Suprapubic skin (tissue), 4 donors: ENCODE measurements around the gene RASAL3. TPM values are rescaled to one million over a fixed set of nuclear protein-coding genes. Genes with fewer than 3 reads are reported as not detected.
A peak's percentile ranks its signal among the peaks of the same experiment; 100 is the strongest.

Experiments used
- DNase-seq, 2 donors: peaks; one replicate each; pipeline ENCODE4 v3.0.0-alpha.2; 2019; ENCODE audit warnings: low spot score in 2 of 2
- H3K27ac ChIP-seq: fragments of 200-600 bp; sonication (generic); one replicate; pipeline ENCODE4 v1.5.1; 2019
- H3K27me3 ChIP-seq: fragments of 200-600 bp; sonication (generic); one replicate; pipeline ENCODE4 v1.5.1; 2019
- H3K36me3 ChIP-seq: fragments of 200-600 bp; sonication (generic); one replicate; pipeline ENCODE4 v1.5.1; 2019
- H3K4me1 ChIP-seq: fragments of 200-600 bp; sonication (generic); one replicate; pipeline ENCODE4 v1.5.1; 2019
- H3K4me3 ChIP-seq: fragments of 200-600 bp; sonication (generic); one replicate; pipeline ENCODE4 v1.5.1; 2019; ENCODE audit warnings: mild to moderate bottlenecking
- H3K9me3 ChIP-seq: fragments of 200-600 bp; sonication (generic); one replicate; pipeline ENCODE4 v1.5.1; 2019
- EP300 ChIP-seq: sonication (generic); formaldehyde crosslinking; IDR thresholded peaks from one replicate; pipeline ENCODE4 v1.6.1; 2017; ENCODE audit warnings: antibody characterized with exemption
- POLR2A ChIP-seq, 2 donors: fragments of 450-650 bp; IDR thresholded peaks; one replicate each; pipeline ENCODE4 v1.6.1; 2017; ENCODE audit warnings: antibody characterized with exemption in 2 of 2, mild to moderate bottlenecking in 2 of 2, moderate library complexity in 2 of 2
- POLR2AphosphoS5 ChIP-seq, 3 donors: sonication (generic); formaldehyde crosslinking; IDR thresholded peaks; one replicate each; pipeline ENCODE4 v1.6.1; 2017; ENCODE audit warnings: antibody characterized with exemption in 3 of 3
- WGBS: methylation state at CpG from one replicate; pipeline ENCODE4 v1.1.5; 2018; 5-methylcytosine and 5-hydroxymethylcytosine counted together
- total RNA-seq, 4 donors: library from RNA; depleted of rRNA; stranded (reverse); fragments of >200 nt; gene quantifications; one replicate each; pipeline ENCODE4 v1.1.0, GENCODE V29; 2016
- TF ChIP-seq, protein P1 (sequence below), 2 donors: fragments of 200-600 bp in 1 of 2; fragments of 450-650 bp in 1 of 2; sonication (generic) in 1 of 2; IDR thresholded peaks; one replicate each; pipeline ENCODE4 v1.5.1; 2016 to 2019; ENCODE audit warnings: antibody characterized with exemption in 2 of 2, mild to moderate bottlenecking in 1 of 2, moderate library complexity in 1 of 2

Gene RASAL3
- total RNA-seq, 4 donors from 2014 or later: 0.70 to 2.4 (median 1.0) TPM

GRCh38 chr19:15437355-15438123, 26.8 kb downstream of the RASAL3 start:
- Histone ChIP-seq H3K4me1 (peaks cover 7% of the 10 kb centered on the region), H3K27me3 (no peaks in the 10 kb centered on the region), H3K9me3 (no peaks in the 10 kb centered on the region), H3K36me3 (no peaks in the 10 kb centered on the region), H3K4me3 (no peak overlapping the region), H3K27ac (no peak overlapping the region)
- TF ChIP-seq POLR2AphosphoS5 (IDR thresholded peaks at IDR 0.05) (no peak), EP300 (no peak), POLR2A (IDR thresholded peaks at IDR 0.05) (no peak)
- TF ChIP-seq, protein P1, sequence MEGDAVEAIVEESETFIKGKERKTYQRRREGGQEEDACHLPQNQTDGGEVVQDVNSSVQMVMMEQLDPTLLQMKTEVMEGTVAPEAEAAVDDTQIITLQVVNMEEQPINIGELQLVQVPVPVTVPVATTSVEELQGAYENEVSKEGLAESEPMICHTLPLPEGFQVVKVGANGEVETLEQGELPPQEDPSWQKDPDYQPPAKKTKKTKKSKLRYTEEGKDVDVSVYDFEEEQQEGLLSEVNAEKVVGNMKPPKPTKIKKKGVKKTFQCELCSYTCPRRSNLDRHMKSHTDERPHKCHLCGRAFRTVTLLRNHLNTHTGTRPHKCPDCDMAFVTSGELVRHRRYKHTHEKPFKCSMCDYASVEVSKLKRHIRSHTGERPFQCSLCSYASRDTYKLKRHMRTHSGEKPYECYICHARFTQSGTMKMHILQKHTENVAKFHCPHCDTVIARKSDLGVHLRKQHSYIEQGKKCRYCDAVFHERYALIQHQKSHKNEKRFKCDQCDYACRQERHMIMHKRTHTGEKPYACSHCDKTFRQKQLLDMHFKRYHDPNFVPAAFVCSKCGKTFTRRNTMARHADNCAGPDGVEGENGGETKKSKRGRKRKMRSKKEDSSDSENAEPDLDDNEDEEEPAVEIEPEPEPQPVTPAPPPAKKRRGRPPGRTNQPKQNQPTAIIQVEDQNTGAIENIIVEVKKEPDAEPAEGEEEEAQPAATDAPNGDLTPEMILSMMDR (IDR thresholded peaks at IDR 0.05): no peak
- WGBS: 74% methylated on average over 10 of the region's 10 CpGs
- peak in 1 of 2 donors; percentile 59 for DNase-seq

DNA sequence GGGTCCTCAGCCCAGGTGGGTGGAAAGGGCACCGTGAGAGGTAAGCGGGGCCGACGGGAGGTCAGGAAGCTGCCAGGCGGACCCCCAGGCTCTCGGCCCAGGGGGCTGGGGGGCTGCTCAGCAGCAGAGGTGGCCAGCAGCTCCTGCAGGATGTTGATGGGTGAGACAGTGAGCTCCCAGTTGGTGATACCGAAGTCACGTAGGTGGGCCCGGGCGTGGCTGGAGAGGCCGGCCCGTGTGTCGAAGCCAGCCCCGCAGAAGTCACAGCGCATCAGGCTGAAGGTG, 27.6 kb downstream of the RASAL3 start:
- TF ChIP-seq, protein P1 (IDR thresholded peaks at IDR 0.05): no peak
- no peak for TF ChIP-seq EP300
- no peak for TF ChIP-seq POLR2AphosphoS5 (IDR thresholded peaks at IDR 0.05)
- no peak for TF ChIP-seq POLR2A (IDR thresholded peaks at IDR 0.05)
- H3K27me3 ChIP-seq: no peaks in the 10 kb centered on the region
- 91% methylated on average over 15 of the region's 15 CpGs for WGBS
- H3K4me3 ChIP-seq: no peak overlapping the region
- H3K36me3 ChIP-seq: no peaks in the 10 kb centered on the region
- H3K27ac ChIP-seq: no peak overlapping the region
- no peak for DNase-seq
- H3K4me1 ChIP-seq: peaks cover 9% of the 10 kb centered on the region
- H3K9me3 ChIP-seq: no peaks in the 10 kb centered on the region

DNA sequence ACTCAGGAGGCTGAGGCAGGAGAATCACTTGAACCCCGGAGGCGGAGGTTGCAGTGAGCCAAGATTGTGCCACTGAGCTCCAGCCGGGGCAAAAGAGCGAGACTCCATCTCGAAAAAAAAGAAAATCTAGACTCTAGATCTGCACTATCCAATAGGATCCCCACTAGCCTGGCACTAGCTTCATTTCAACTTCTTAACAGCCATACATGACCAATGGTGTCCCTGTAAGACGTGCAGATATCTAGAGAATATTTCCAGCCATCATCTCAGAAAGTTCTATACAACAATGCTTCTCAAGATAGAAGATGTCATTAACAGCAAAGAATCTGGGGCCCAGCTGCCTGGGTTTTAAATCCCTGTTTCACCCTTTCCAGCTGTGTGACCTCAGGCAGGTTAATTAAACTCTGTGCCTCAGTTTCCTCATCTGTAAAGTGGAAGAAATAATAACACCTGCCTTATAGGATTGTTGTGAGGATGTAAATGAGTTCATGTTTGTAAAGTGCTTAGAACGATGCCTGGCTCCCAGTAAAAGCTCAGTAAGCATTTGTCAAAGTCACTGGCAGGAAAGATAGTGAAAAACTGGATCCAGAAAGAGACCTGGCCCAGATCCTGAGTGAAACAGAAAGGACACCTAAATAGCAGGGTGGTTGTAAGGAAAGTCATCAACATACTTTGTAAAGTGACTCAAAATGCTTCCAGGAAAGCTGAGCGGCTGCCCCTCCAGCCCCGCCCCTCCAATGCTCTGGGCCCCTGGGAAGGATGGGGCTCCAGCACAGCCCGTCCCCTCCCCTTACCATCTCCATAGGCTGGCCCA, 28.1 kb downstream of the RASAL3 start:
- H3K4me1 ChIP-seq: peaks cover 14% of the 10 kb centered on the region
- TF ChIP-seq, protein P1 (IDR thresholded peaks at IDR 0.05): no peak
- no peak for TF ChIP-seq POLR2A (IDR thresholded peaks at IDR 0.05)
- no peak for TF ChIP-seq EP300
- TF ChIP-seq POLR2AphosphoS5 (IDR thresholded peaks at IDR 0.05): no peak
- H3K9me3 ChIP-seq: no peaks in the 10 kb centered on the region
- H3K27me3 ChIP-seq: no peaks in the 10 kb centered on the region
- WGBS: 87% methylated on average over 10 of the region's 10 CpGs
- DNase-seq: no peak
- no peak overlapping the region for H3K27ac ChIP-seq
- no peak overlapping the region for H3K4me3 ChIP-seq
- no peaks in the 10 kb centered on the region for H3K36me3 ChIP-seq

GRCh38 chr19:15433519-15434069, 30.8 kb downstream of the RASAL3 start:
- H3K27ac ChIP-seq: no peak overlapping the region
- peaks cover 38% of the 10 kb centered on the region for H3K4me1 ChIP-seq
- H3K27me3 ChIP-seq: no peaks in the 10 kb centered on the region
- DNase-seq: no peak
- peaks cover 13% of the 10 kb centered on the region for H3K36me3 ChIP-seq
- H3K4me3 ChIP-seq: peak overlapping the region; percentile 95
- 52% methylated on average over 8 of the region's 8 CpGs for WGBS
- no peak for TF ChIP-seq EP300
- TF ChIP-seq, protein P1 (IDR thresholded peaks at IDR 0.05): no peak
- no peak for TF ChIP-seq POLR2AphosphoS5 (IDR thresholded peaks at IDR 0.05)
- no peak for TF ChIP-seq POLR2A (IDR thresholded peaks at IDR 0.05)
- no peaks in the 10 kb centered on the region for H3K9me3 ChIP-seq
